HG03558 (cell line): Measurements from ENCODE around the gene IQSEC1.

ENCODE experiments used
- ATAC-seq: cut with Tn5 transposase; IDR thresholded peaks from one replicate; pipeline ENCODE4 v1.9.1; 2021; ENCODE audit warnings: moderate number of reproducible peaks; ENCODE audit not compliant: unreplicated experiment; ENCODE audit errors: extremely low read depth

The IQSEC1 gene

GRCh38 chr3:13008155-13008995, 64.9 kb downstream of the IQSEC1 start:
- no peak for ATAC-seq

- no peak for ATAC-seq
These were observed 65.8 kb downstream of the IQSEC1 start for GRCh38 chr3:13007251-13007941.

GRCh38 chr3:13006216-13006990, 66.8 kb downstream of the IQSEC1 start:
- ATAC-seq, result no peak

- ATAC-seq, result no peak
These were observed 67.9 kb downstream of the IQSEC1 start for GRCh38 chr3:13005301-13005700.

- ATAC-seq, result no peak
These were observed 68.9 kb downstream of the IQSEC1 start for GRCh38 chr3:13004376-13004775.

- no peak for ATAC-seq
These were observed 69.6 kb downstream of the IQSEC1 start for GRCh38 chr3:13003608-13004007.

- peak; percentile 69 for ATAC-seq
These were observed 70.7 kb downstream of the IQSEC1 start for GRCh38 chr3:13002398-13003124.

- ATAC-seq, result no peak
These were observed 73.8 kb downstream of the IQSEC1 start for GRCh38 chr3:12999147-13000140.

GRCh38 chr3:12998648-12999047, 74.6 kb downstream of the IQSEC1 start:
- no peak for ATAC-seq

- ATAC-seq, result no peak
These were observed 75.8 kb downstream of the IQSEC1 start for GRCh38 chr3:12997387-12997786.

GRCh38 chr3:12996181-12996506, 77.1 kb downstream of the IQSEC1 start:
- no peak for ATAC-seq

GRCh38 chr3:12995389-12996180, 77.6 kb downstream of the IQSEC1 start:
- no peak for ATAC-seq

GRCh38 chr3:12994607-12995388, 78.4 kb downstream of the IQSEC1 start:
- ATAC-seq, result peak; percentile 46

GRCh38 chr3:12994357-12994606, 78.9 kb downstream of the IQSEC1 start:
- ATAC-seq, result no peak

GRCh38 chr3:12993517-12994356, 79.5 kb downstream of the IQSEC1 start:
- no peak for ATAC-seq

- no peak for ATAC-seq
These were observed 80.4 kb downstream of the IQSEC1 start for GRCh38 chr3:12992629-12993516.
